Measurements from ENCODE around the gene C3orf70.

The C3orf70 gene

GRCh38 chr3:185087419-185087818 is 65.4 kb downstream of the C3orf70 start:
- DNase-seq, result no peak

GRCh38 chr3:185084901-185085300 is 68.0 kb downstream of the C3orf70 start:
- no peak for DNase-seq

- no peak for DNase-seq
Observed at GRCh38 chr3:185084402-185084801, 68.5 kb downstream of the C3orf70 start.

GRCh38 chr3:185082829-185083228 is 70.0 kb downstream of the C3orf70 start:
- no peak for DNase-seq

- DNase-seq, result no peak
Observed at GRCh38 chr3:185082149-185082548, 70.7 kb downstream of the C3orf70 start.

GRCh38 chr3:185081521-185081920 is 71.3 kb downstream of the C3orf70 start:
- DNase-seq, result no peak

- DNase-seq, result no peak
Observed at GRCh38 chr3:185079625-185080024, 73.2 kb downstream of the C3orf70 start.

- no peak for DNase-seq
Observed at GRCh38 chr3:185076219-185076618, 76.6 kb downstream of the C3orf70 start.

- no peak for DNase-seq
Observed at GRCh38 chr3:185075547-185075946, 77.3 kb downstream of the C3orf70 start.

GRCh38 chr3:185071287-185071800 is 81.5 kb downstream of the C3orf70 start:
- no peak for DNase-seq

- peak in 2 of 51 donors; percentile 11 to 23 for DNase-seq
Observed at GRCh38 chr3:185070491-185071286, 82.2 kb downstream of the C3orf70 start.

GRCh38 chr3:185069037-185070030 is 83.5 kb downstream of the C3orf70 start:
- peak in 1 of 51 donors; percentile 5 for DNase-seq

- no peak for DNase-seq
Observed at GRCh38 chr3:185067173-185067572, 85.7 kb downstream of the C3orf70 start.

GRCh38 chr3:185066251-185066650 is 86.6 kb downstream of the C3orf70 start:
- no peak for DNase-seq

GRCh38 chr3:185065059-185065458 is 87.8 kb downstream of the C3orf70 start:
- no peak for DNase-seq

GRCh38 chr3:185063431-185063830 is 89.4 kb downstream of the C3orf70 start:
- DNase-seq, result no peak

GRCh38 chr3:185062191-185062590 is 90.7 kb downstream of the C3orf70 start:
- no peak for DNase-seq

- no peak for DNase-seq
Observed at GRCh38 chr3:185060655-185061054, 92.2 kb downstream of the C3orf70 start.

GRCh38 chr3:185059766-185060165 is 93.1 kb downstream of the C3orf70 start:
- DNase-seq, result no peak

- DNase-seq, result no peak
Observed at GRCh38 chr3:185058796-185059195, 94.1 kb downstream of the C3orf70 start.

GRCh38 chr3:185057829-185058228 is 95.0 kb downstream of the C3orf70 start:
- DNase-seq, result no peak

GRCh38 chr3:185056908-185057307 is 96.0 kb downstream of the C3orf70 start:
- DNase-seq, result no peak
